GM19023 (cell line): ENCODE data around the gene SMYD3.
"Not testable (repeated sequence)": the region's sequence is repeated elsewhere in the genome, so short reads cannot be mapped to it uniquely, and the experiment has no call there.

Experiments
- ATAC-seq: cut with Tn5 transposase; IDR thresholded peaks from one replicate; pipeline ENCODE4 v1.9.1; 2021; ENCODE audit warnings: mild to moderate bottlenecking, moderate library complexity; ENCODE audit not compliant: unreplicated experiment

Gene SMYD3

GRCh38 chr1:246364415-246364941 lies 142.6 kb downstream of the SMYD3 start:
- peak; percentile 79 for ATAC-seq

- not testable (repeated sequence) for ATAC-seq
Measured at GRCh38 chr1:246357014-246357598, 150.0 kb downstream of the SMYD3 start.

GRCh38 chr1:246355411-246356230 lies 151.5 kb downstream of the SMYD3 start:
- no peak for ATAC-seq

- no peak for ATAC-seq
Measured at GRCh38 chr1:246351721-246352120, 155.4 kb downstream of the SMYD3 start.

GRCh38 chr1:246350745-246351144 lies 156.3 kb downstream of the SMYD3 start:
- no peak for ATAC-seq

GRCh38 chr1:246343937-246344336 lies 163.1 kb downstream of the SMYD3 start:
- ATAC-seq: no peak

GRCh38 chr1:246343251-246343650 lies 163.8 kb downstream of the SMYD3 start:
- ATAC-seq: no peak

- ATAC-seq: no peak
Measured at GRCh38 chr1:246338546-246338945, 168.5 kb downstream of the SMYD3 start.

- ATAC-seq: no peak
Measured at GRCh38 chr1:246338098-246338497, 169.0 kb downstream of the SMYD3 start.

- ATAC-seq: no peak
Measured at GRCh38 chr1:246335151-246335550, 171.9 kb downstream of the SMYD3 start.

- no peak for ATAC-seq
Measured at GRCh38 chr1:246333855-246334254, 173.2 kb downstream of the SMYD3 start.

GRCh38 chr1:246332078-246332477 lies 175.0 kb downstream of the SMYD3 start:
- ATAC-seq: no peak

GRCh38 chr1:246329900-246330299 lies 177.2 kb downstream of the SMYD3 start:
- ATAC-seq: peak; percentile 99

- ATAC-seq: not testable (repeated sequence)
Measured at GRCh38 chr1:246329292-246329691, 177.8 kb downstream of the SMYD3 start.

- no peak for ATAC-seq
Measured at GRCh38 chr1:246324711-246325110, 182.4 kb downstream of the SMYD3 start.

- ATAC-seq: not testable (repeated sequence)
Measured at GRCh38 chr1:246324033-246324432, 183.0 kb downstream of the SMYD3 start.

GRCh38 chr1:246320286-246320685 lies 186.8 kb downstream of the SMYD3 start:
- no peak for ATAC-seq

- ATAC-seq: no peak
Measured at GRCh38 chr1:246319083-246319714, 187.9 kb downstream of the SMYD3 start.

- no peak for ATAC-seq
Measured at GRCh38 chr1:246318622-246319021, 188.5 kb downstream of the SMYD3 start.

- no peak for ATAC-seq
Measured at GRCh38 chr1:246318036-246318359, 189.1 kb downstream of the SMYD3 start.

GRCh38 chr1:246317332-246318035 lies 189.6 kb downstream of the SMYD3 start:
- ATAC-seq: no peak
